Neural cell (in vitro differentiated cells): ENCODE results near the gene CTNNBL1.

Source experiments
- CTCF ChIP-seq: fragments of 450-650 bp; IDR thresholded peaks from 2 replicates; pipeline ENCODE4 v1.5.1; 2014; ENCODE audit warnings: antibody characterized with exemption, mild to moderate bottlenecking, moderate library complexity; ENCODE audit not compliant: poor library complexity, severe bottlenecking
- TAF1 ChIP-seq: IDR thresholded peaks from 2 replicates; pipeline ENCODE4 v1.6.1; 2012; ENCODE audit warnings: low read depth

- TF ChIP-seq CTCF (no peak), TAF1 (no peak)
Measured at GRCh38 chr20:37649017-37649416, 44.8 kb upstream of the CTNNBL1 start.
